NCI-H146 treated with DMSO at 0.1 percent for 48 hours (cell line): ENCODE results near the gene CORO2A.
A peak's percentile ranks its signal among the peaks of the same experiment; 100 is the strongest.

Experiments used
- DNase-seq: peaks from one replicate; lab custom pipeline; 2025; ENCODE audit not compliant: unreplicated experiment; lab: John Stamatoyannopoulos, UW

The CORO2A gene, protein sequence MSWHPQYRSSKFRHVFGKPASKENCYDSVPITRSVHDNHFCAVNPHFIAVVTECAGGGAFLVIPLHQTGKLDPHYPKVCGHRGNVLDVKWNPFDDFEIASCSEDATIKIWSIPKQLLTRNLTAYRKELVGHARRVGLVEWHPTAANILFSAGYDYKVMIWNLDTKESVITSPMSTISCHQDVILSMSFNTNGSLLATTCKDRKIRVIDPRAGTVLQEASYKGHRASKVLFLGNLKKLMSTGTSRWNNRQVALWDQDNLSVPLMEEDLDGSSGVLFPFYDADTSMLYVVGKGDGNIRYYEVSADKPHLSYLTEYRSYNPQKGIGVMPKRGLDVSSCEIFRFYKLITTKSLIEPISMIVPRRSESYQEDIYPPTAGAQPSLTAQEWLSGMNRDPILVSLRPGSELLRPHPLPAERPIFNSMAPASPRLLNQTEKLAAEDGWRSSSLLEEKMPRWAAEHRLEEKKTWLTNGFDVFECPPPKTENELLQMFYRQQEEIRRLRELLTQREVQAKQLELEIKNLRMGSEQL

DNA sequence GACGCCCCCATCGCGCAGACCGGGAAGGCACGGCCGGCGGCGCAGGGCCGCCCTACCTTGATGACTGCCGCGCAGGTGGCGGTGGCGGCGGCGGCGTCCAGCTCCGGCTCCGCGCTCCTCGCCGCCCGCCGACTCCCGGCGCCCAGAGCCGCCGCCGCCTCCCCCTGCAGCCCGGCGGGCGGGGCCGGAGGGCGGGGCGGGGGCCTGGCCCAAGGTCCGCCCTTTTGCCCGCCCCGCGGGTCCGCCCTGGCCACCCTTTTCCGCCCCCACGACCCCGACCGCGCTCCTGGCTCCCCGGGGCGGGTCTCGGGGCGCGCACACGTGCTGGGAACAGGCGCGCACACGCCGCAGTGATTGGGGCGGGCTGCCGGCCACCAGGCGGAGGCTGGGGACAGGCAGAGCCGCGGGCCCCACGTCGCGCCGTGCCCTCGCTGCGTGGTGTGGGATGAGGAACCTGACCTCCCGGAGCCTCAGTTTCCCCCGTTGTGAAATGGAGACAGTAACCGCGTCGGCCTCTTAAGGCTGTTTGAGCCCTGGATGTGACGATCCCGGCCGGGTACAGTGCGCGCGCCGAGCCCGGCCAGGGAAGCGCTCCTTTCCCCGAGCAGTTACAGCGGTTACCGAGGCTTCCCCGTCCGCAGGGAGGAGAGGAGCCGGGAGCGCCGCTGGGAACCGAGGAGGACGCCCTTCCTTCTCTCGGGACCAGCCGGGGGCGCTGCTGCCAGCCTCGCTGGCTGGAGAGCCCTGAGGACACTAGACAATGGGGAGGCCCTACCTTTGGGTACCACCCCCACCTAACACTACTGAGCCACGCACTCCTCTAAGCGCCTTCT, at the start of gene CORO2A:
Gene CORO2A, minus strand, starts transcription at position 135 of the 833 bp plus-strand sequence. CDS start 34,977 bp downstream, outside the sequence.
- DNase-seq = peak; percentile 31

DNA sequence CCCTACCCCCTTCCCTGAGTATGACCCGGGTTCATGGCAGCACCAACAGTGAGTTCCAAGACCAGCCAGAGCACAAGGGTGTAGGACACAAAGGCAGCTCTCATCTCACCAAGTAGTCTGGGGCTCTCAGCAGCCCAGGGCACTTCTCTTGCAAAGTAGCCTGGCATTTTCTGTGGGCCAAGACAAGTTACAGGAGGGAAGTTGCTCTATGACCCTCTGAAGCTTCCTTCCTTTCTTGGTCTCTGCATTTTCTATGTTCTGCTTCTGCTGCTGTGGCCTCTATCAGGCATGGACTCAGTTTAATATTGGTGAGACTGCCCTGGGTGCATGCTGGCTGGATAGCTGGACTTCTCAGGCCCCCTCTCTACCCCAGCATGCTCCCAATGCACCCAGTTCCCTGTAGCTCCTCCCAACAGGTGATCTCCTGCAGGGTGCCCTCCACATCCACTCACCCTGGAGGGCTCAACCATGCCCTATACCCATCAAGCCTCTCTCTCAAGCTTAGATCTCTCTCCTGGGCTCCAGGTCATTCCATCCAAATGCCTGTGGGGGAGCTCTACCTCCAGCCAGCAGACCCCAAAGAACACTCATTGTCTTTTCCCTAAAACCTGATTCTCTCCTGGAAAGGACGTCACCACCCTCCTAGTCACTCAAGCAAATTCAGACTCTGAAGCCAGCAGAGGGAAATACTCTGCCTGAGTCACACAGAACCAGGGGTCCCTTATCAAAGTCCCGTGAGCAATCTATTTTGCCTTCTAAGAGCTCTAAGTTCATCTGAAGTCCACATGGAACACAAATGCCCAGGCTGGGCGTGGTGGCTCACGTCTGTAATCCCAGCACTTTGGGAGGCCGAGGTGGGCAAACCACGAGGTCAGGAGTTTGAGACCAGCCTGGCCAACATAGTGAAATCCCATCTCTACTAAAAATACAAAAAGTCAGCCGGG, 49.2 kb upstream of the CORO2A start:
- no peak for DNase-seq

DNA sequence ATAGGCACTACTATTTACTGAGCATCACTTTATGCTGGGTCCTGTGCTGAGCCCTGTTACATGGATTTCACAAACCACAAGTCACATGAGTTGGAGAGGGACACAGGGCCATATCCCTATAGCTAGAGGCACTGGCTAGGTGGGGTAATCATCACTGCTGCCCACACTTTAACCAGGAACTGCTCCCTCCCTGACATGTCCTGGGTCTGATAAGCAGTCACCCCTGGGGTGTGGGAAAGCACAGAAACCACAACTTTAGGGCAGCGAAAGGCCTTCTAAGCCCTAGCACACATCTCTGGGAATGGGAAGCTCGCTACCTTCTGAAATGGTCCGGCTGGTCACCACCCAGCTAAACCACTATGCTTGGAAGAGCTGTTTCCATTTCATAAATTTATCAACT, 48.0 kb upstream of the CORO2A start:
- DNase-seq = no peak

DNA sequence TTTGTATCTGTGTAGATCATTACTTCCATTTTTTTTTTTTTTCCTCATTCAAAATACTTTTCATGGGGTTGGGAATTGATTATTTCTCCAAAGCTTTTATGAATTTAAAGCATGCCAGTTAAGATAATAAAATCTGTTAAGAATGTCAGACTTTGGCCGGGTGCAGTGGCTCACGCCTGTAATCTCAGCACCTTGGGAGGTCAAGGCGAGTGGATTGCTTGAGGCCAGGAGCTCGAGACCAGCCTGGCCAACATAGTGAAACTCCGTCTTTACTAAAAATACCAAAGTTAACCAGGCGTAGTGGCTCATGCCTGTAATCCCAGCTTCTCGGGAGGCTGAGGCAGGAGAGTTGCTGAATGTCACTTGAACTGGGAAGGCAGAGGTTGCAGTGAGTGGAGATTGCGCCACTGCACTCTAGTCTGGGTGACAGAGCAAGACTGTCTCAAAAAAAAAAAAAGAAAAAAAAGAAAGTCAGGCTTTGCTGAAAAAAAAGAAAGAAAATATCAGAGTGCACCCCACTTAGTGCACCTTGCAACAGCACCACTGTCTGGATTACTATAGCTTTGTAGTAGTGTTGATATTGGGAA, 44.6 kb upstream of the CORO2A start:
- no peak for DNase-seq

DNA sequence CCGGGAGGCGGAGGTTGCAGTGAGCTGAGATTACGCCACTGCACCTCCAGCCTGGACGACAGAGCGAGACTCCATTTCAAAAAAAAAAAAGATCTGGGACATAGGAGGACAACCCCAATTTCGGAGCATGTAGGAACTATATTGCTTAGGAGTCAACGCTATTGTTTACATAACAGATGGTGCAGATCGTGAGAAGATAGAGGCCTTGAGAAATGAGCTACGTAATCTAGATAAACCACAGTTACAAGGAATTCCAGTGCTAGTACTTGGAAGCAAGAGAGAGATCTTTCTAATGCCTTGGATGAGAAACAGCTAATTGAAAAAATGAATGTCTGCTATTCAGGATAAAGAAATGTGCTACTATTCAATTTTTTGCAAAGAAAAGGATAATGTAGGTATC, 42.7 kb upstream of the CORO2A start:
- no peak for DNase-seq

DNA sequence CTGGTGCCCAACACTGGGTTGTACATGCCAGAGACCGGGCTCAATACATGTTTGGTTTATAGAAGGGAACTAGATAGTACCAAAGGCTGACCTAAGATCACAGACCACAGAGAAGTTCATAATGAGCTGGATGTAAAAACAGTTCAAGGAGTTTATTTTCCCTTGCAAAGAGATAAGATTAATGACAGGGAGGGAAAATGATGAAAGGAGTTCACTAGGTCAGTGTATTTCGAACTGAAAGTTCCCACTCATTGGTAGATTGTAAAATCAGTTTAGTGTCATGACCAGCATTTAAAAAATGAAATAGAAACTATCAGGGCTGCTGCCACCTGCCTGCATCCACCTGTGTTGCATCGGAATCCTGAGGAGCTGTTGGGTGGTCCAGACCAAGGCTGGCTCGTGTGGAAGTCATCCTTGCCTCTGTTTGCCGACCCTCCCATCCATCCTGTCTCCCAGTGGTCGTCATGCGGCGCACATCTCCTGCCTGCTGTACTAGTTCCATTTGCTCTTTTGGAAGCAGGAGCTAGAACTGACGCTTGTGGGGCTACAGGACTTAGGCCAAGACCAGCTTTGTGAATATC, 41.9 kb upstream of the CORO2A start:
- no peak for DNase-seq

DNA sequence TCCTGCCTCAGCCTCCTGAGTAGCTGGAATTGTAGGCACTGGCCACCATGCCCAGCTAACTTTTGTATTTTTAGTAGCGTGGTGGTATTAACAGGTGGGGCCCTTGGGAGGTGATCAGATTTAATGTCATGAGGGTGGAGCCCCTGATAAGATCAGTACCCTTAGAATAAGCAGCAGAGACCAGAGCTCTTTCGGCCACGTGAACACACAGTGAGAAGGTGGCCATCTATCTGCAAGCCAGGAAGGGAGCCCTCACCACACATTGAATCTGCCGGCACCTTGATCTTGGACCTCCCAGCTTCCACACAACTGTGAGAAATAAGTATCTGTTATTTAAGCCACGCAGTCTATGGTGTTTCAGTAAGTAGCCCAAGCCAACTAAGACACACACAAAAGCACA, 40.5 kb upstream of the CORO2A start:
- no peak for DNase-seq

DNA sequence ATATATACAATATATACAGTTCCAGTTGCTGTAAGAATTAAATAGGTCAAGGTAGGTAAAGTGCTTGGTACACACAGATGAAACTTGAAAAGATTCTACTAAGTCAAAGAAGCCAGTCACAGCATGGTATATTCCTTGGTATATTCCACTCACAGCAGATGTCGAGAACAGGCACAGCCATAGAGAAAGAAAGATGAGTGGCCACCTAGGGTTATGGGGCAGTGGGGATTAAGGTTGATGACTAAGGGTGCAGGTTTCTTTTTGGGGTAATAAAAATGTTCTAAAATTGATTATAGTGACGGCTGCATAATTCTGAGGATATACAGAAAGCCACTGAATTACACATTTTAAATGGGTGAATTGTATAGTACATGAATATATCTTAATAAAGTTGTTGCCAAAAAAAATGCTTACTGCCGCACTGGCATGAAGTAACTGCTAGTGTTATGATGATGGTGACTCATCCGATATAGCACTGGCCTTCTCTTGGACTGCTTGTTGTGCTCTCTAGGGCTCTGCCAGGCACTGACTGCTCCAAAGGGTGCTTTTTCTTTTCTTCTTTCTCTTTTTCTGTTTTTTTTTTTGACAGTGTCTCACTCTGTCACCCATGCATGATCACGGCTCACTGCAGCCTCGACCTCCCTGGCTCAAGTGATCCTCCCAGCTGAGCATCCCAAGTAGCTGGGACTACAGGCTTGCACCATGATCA, 39.5 kb upstream of the CORO2A start:
- no peak for DNase-seq

DNA sequence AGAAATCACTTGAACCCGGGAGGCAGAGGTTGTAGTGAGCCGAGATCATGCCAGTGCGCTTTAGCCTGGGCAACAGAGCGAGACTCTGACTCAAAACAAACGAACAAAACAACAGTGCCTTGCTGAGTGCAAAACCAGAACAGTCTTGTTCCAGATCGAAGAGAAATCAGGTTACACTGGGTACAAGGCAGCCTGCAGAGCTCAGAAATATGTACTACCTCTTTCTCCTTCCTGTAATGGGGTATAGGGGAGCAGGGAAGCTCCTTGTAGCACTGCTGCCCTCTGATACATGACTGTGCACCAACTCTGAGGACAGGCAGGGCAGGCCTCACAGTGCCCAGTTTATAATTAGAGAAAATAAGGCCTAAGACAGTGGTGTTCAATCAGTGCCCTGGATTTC, 38.4 kb upstream of the CORO2A start:
- no peak for DNase-seq

DNA sequence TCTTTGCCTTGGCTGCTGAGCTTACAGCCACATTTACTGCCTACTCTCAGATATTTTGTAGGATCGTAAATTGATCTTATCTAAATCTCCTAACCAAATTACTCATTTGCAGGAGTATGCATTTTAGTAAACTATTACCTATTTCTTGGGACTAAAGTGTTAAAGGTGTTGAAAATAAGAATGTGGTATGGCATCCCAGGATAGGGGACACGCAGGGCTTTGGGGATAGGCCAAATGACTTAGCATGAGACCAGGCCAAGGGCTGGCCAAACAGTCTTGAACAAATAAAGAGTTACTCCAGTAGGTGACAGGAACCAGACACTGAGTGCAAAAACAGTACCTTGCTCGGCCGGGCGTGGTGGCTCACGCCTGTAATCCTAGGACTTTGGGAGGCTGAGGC, 37.9 kb upstream of the CORO2A start:
- no peak for DNase-seq

DNA sequence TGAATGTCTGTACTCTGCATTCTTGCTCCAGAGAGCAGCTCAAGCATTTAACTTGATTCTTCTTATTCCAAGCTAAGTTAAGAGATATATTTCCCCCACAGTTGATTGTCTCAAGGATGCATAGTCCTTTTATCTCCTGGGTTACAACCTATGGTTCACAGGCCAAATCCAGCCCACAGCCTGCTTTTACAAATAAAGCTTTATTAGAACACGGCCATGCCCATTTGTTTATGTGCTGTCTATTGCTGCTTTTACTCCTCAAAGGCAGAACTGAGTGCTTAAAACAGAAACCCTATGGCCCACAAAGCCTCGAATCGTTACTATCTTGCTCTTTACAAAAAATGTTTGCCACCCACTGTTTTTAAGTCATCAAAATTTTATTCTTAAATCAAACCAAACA, 37.2 kb upstream of the CORO2A start:
- DNase-seq = no peak

DNA sequence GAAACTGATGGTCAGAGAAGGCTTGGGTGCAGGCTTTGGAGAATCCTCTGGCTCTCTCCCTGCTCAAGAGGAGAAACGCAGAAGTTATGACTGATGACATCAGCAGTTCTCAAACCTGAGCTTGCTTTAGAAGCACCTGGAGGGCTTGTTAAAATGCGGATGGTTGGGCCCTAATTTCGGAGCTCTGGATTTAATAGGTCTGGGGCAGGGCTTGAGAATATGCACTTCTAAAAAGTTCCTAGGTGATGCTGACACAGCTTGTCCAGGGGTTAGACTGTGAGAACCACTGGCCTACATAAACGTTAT, 36.6 kb upstream of the CORO2A start:
- DNase-seq = no peak

DNA sequence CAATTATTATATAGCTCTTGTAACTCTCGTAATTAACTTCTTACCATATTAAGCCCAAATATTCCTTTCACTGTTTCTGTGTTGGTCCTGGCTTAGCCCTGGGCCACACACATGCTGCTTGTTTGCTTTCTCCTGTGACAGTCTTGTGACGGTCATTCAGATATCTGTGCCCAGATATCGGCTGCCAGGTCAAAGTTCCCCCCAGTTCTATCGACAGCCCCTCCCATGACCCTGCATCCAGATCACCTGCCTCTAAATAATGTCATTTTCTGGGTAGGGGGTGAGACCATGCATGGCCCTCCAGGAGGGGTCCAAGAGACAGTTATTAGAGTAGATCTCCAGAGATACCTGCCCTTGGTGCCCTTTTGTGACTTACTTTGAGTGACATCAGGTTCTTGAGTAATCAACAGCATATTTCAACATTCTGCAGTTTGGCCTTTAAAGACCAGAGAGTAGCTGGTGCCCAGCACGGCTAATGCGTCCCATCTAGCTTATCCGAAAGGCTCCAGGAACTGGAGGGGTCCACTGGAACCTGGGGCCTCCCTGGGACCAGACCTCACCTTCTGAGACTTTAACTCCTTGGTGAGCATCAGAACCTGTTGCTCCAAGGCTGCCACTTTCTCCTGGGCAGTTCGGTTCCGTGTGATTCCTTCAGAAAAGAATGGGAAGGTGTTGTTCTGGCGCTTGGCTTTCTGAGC, 36.1 kb upstream of the CORO2A start:
- DNase-seq = no peak

DNA sequence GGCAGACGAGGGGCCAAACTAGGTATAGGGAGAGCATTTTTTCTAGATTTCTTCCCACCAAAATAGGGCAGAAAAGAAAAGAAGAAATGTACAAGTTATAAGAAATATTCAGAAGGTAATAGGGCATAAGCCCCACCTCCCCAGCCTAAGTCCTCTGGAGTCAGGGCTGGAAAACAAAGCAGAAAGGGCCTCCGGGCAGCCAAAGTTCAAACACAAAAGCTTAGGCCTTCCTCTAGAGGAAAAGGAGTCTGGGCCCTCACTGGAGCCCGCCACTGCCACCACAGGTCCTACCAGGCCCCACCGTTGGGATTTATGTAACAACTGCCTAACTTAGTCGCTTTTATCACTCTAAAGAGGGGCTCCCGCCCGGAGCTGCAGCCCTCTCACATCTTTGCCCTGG, 35.4 kb upstream of the CORO2A start:
- DNase-seq = no peak

DNA sequence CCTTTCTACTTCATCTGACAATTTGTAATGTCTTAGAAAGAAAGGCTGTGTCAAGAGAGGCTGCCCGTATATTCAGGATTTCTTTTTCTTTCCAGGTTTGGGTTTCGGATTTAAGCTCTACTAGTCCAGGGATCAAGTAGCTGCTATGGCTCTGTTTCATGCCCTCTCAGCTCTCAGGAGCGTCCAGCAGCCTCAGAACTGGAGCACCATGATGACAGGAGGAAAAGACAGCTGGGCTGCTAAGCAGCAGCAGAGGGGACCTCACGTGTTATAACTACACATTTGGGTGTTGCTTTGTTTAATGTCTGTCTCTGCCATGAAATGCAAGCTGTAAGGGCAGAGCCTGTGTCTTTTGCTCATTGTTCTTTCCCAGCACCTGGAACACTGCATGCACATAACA, 34.5 kb upstream of the CORO2A start:
- no peak for DNase-seq

DNA sequence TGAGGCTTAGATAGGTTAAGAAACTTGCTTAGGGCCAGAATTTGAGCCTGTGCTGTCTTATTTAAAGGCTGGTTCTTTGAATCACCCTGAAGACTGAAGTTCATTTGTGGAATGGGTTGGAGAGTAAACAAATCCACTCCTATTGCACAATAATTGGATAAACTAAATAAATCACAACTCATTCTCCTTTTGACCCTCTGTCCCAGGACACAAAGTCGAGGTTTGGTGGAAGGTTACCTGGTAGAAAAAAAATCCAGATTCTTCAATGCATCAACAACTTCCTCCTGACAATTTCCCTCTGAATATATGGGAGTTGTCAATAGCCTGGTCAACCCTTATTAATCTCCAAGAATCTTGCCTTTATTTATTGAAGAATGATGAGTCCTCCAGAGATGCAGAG, 34.1 kb upstream of the CORO2A start:
- DNase-seq = no peak

DNA sequence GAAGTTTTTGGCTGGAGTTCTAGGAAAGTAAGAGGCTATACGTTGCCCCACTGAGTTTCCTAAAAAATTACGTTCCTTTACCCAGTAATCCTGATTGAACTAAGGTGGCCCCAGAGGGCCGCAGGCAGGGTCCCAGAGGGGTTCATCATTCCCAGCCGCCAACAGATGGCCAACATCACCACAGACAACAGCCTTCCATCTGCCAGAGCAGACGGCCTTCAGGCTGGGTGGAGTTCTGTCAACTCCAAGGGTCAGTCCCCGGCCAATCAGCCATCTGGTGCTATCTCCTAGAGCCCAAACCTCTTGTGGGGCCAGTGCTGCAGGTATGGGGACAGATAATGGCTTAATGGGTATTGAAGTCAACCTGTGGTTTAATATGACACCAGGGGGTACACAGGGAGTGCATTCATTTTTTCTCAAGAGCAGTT, 32.6 kb upstream of the CORO2A start:
- DNase-seq = no peak

DNA sequence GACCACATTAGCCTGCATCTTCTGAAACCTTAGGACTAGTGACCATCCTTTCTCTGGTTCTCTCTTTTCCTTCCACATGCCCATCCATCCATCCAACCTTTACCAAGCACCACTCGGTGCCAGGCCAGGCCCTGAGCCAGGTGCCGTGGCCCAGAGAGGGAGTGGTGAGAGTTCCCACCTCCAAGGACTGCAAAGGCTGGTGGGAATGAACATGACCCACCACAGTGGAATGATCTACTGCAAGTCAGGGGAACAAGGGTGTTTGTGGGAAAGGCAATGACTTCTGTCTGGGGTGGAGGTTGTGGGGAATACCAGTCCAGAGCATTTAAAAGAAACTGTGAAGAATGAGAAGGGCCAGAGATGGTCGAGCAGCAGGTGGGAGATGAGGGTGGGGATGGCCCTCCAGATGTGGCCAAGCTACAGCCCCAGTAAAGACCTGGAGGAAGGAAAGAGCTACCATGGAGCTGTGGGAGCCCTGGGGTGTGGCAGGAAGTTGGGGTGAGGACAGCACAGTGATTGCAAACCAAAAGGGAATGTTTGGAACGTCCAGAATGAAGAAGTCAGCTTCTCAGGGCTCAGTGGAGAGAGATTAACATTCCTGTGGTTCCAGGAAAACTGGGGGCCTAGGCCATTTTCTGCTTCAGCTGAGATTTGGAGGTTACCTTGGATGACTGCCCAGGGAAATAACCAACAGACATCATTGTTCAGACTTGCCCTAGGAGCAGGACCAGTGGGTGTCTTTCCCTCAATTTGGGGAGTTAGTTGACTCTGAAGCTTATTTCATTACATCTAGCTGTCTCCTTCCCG, 30.7 kb upstream of the CORO2A start:
- no peak for DNase-seq
